GM19025 (cell line): ENCODE results near the gene CRY2.
A peak's percentile ranks its signal among the peaks of the same experiment; 100 is the strongest.

Source experiments
- ATAC-seq: cut with Tn5 transposase; IDR thresholded peaks from one replicate; pipeline ENCODE4 v1.9.1; 2021; ENCODE audit warnings: mild to moderate bottlenecking, low read depth, moderate library complexity; ENCODE audit not compliant: unreplicated experiment

The CRY2 gene

DNA sequence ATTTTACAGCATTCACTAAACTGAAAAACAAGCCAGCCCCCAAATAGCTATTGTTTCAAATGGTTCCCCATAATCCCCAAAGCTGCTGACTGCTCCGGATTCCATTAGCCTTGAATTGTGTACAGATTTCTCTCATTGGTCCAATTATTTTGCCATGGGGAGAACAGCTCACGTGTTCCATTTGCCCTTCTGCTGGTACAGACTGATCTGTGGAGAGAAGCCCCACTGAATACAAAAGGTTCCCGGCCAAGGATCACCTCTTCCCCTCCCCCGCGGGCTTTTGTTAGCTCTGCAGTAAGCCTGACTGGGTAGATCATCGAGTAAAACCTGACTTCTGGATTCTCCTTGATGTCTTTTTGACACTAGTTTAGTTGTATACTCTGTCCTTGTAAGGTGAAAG is 29.1 kb downstream of the CRY2 start:
- no peak for ATAC-seq

- ATAC-seq = no peak
Observed at GRCh38 chr11:45877221-45877620, 29.9 kb downstream of the CRY2 start.

- ATAC-seq = no peak
Observed at GRCh38 chr11:45877845-45878244, 30.6 kb downstream of the CRY2 start.

DNA sequence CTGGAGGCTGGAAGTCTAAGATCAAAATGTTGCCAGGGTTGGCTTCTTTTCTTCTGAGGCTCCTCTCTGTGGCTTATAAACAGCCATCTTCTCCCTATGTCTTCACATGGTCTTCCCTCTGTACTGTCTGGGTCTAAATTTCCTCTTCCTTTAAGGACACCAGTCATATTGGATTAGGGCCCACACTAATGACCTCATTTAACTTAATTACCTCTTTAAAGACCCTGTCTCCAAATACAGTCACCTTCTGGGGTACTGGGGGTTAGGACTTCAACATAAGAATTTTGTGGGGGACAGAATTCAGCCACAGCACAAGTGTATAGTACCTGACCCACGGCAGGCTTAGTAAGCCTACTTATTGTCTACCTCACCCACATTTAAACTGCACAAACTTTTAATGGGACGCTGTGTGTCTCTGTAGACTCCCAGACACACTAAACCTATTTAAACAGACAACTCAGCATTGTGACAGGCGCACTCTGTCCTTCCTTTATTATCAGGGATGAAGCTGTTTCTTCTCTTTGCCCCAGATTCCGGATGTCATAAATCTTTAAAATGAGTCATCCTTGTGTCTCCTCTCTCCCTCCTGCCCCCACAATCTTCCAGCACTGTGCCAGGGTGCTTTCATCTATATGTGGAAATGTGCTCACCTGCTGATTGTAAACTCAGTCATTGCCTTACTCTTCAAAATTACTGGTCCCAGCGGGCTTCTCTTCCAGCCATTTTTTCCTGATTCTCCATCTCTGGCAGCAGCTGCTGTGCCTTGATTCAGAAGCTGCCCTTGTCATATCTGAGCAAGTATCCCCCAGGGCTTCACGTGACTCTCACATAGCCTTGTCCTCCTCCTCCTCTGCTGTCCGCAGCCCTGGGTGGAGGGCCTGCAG is 32.8 kb downstream of the CRY2 start:
- no peak for ATAC-seq

- ATAC-seq = no peak
Observed at GRCh38 chr11:45880772-45881570, 33.7 kb downstream of the CRY2 start.

DNA sequence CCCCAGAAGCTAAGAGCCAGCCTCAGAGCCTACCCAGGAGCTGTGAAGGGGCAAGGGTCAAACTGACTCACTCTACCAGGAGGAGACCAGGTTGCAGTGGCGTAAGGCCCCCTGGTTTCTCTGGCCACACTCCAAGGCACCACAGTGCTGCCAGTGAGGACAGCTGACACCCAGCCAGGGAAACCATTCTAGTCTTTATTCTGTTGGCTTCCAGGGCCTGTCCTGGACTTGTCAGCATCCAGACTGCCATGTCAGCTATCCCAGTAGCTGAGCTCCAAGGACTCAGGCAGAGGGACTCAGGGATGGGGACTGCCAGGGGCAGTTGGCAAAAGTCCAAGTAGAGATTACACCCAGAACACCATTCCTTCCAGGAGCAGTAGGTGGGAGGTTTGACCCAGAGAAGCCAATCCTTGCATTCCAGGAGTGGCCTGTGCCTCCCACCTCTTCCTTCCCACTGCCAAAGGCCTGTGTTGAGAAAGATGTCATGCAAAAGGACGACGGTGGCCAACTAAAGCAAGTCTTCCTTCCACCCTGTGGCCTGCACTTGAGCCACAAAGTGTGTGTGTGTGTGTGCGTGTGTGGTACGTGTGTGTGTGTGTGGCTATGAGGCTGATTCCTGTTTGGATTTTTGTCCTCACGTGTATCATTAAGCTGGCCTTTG is 34.6 kb downstream of the CRY2 start:
- no peak for ATAC-seq

DNA sequence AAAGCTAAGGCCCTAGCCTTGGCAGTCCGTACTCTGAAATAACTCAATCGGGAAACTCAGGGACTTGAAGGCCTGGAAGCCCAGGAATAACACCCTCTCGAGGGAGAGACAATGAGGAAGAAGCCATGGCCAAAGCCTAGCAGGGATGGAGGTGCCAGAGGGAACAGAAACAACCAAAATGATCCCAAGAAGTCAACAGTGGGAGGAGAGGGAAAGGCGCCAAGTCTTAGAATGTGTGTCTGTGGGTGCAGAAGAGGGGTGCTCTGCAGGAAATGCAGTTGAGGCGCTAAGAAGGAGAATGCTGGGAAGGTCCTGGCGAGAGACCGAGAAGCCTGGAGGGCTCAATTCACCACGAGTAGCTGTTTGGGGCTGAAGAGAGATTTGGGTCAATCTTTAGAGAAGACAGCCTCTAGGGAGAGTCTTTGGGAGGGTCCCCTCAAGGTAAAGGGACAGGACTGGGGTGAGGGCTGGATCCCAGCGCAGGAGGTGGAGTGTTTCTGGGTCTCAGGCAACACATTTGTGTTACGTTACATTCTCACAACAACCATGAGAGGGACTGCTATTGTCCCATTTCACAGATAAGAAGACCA is 37.4 kb downstream of the CRY2 start:
- ATAC-seq = no peak

DNA sequence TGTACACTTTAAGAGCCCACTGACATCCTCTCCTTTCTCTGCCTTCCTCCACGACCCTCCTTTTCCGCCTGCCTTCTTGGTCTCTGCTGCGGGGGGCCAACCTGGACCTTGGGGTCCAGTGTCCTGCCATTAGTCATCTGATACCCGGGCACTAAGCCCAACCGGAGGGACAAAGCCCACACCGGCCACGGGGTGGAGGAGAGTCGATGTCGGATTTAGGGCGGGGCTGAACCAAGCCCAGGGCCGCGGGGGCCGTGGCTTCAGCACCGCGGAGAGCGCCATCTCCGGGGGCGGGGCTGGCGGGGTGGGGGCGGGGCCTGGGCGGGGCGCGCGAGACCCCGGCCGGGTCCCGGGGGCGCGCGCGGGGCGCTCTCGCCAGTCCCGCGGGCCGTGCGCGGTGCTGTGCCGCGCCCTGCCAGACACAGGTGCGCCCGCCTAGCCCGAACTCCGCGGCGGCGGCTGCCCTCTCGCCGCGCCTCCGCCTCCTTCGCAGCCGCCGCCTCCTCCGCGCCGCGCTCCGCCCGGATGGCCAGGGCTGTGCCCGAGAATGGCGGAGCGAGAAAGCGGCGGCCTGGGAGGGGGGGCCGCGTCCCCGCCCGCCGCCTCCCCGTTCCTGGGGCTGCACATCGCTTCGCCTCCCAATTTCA is 38.1 kb downstream of the CRY2 start, which contains the start of gene MAPK8IP1:
Gene MAPK8IP1, plus strand, starts transcription at position 378 of the 647 bp plus-strand sequence. Its CDS starts 170 bp downstream, at position 548.
- peak; percentile 71 for ATAC-seq

- ATAC-seq = no peak
Observed at GRCh38 chr11:45885921-45886721, 38.8 kb downstream of the CRY2 start.

DNA sequence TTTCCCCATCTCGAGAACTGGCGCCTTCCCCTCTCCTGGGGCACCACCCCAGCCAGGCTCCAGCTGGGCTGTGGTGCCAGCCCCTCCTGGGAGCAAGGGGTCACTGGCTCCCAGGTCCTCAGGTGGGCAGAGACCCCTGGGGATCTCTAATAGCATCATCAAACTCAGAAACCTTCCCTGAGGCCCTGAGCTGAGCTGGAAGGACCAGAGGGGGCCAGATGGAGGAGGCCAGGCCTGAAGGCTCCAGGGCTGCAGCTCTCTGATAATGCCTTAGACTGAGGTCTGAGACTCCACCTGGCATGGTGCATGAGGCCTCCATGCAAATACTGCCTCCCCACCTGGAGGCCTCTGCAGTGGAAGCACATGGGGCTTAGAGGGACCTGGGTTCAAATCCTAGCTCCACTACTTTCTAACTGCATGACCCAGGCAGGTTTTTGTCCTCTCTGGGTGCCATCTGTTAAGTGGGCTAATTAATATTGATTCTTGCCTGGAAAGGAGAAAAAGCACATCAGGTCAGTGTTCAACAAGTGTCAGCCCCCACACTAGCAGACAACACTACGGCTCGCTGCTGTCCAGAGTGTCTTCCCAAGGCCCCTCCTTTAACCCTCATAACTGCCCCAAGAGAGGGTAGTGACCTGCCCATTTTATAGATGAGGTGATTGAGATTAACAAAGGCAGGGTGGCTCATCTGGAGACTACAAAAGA is 39.7 kb downstream of the CRY2 start:
- no peak for ATAC-seq

DNA sequence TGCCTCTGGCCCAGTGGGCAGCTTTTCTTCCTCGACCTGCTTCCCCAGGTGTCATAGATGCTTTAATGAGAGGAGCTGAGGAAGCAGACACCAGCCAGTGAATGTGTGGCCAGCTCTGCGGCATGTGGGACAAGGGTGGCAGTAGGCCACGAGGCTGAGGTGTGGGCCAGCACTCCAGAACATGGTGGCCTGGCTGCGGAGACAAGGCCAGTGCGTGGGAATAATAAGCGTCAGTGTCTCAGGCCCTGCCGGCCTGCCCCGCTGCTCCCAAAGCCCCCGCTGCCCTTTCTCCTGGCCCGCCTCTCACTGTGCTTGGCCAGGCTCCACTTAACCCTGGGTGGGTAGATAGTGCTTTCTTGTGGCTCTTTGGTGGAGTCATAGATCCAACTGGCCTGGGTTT is 40.3 kb downstream of the CRY2 start:
- no peak for ATAC-seq

- no peak for ATAC-seq
Observed at GRCh38 chr11:45889555-45889954, 42.3 kb downstream of the CRY2 start.

GRCh38 chr11:45889966-45890365 is 42.7 kb downstream of the CRY2 start:
- no peak for ATAC-seq

GRCh38 chr11:45890886-45891550 is 43.7 kb downstream of the CRY2 start:
- ATAC-seq = no peak

GRCh38 chr11:45892856-45893255 is 45.6 kb downstream of the CRY2 start:
- no peak for ATAC-seq

GRCh38 chr11:45894555-45895247 is 47.4 kb downstream of the CRY2 start:
- no peak for ATAC-seq

GRCh38 chr11:45895553-45896259 is 48.4 kb downstream of the CRY2 start:
- no peak for ATAC-seq
